K562 (cell line): ENCODE measurements around the gene PIGM. TPM values are rescaled to one million over a fixed set of nuclear protein-coding genes. Genes with fewer than 3 reads are reported as not detected.
A peak's percentile ranks its signal among the peaks of the same experiment; 100 is the strongest.

Experiments
- BCOR ChIP-seq: fragments of 450-650 bp; IDR thresholded peaks from 2 replicates; pipeline ENCODE4 v1.6.1; 2016
- BRCA1 ChIP-seq, 2 experiments: fragments of 450-650 bp in 1 of 2; sonication (generic) in 1 of 2; formaldehyde crosslinking in 1 of 2; IDR thresholded peaks; 2 replicates each; pipeline versions ENCODE4 v1.5.0 to v1.6.1; 2017 to 2020; ENCODE audit warnings: mild to moderate bottlenecking in 1 of 2, missing genetic modification reagents in 1 of 2
- DNMT1 ChIP-seq: fragments of 450-650 bp; IDR thresholded peaks from 2 replicates; pipeline ENCODE4 v1.6.1; 2016; ENCODE audit warnings: antibody characterized with exemption, mild to moderate bottlenecking
- DPF2 ChIP-seq: fragments of 450-650 bp; IDR thresholded peaks from 2 replicates; pipeline ENCODE4 v1.6.1; 2016
- EP400 ChIP-seq: fragments of 450-650 bp; IDR thresholded peaks from 2 replicates; pipeline ENCODE4 v1.6.1; 2017; ENCODE audit warnings: antibody characterized with exemption, mild to moderate bottlenecking, moderate library complexity
- FOSL1 ChIP-seq: fragments of 200-800 bp; sonication (Bioruptor generic); conservative IDR thresholded peaks from 2 replicates; pipeline ENCODE4 v1.6.1; 2016; ENCODE audit warnings: missing genetic modification characterization, missing compliant biosample characterization
- HSF4 ChIP-seq: fragments of 250-450 bp; sonication (Bioruptor Pico); IDR thresholded peaks from 2 replicates; pipeline ENCODE4 v2.1.2; 2022; ENCODE audit warnings: mild to moderate bottlenecking, moderate library complexity, borderline replicate concordance
- IRF2 ChIP-seq: sonication (generic); formaldehyde crosslinking; IDR thresholded peaks from 2 replicates; pipeline ENCODE4 v1.8.1; 2022; ENCODE audit warnings: mild to moderate bottlenecking, missing genetic modification reagents
- MAFF ChIP-seq: IDR thresholded peaks from 2 replicates; pipeline ENCODE4 v1.6.1; 2012; ENCODE audit warnings: low read length, improper control_type of control experiment
- NCOA1 ChIP-seq: fragments of 450-650 bp; IDR thresholded peaks from 2 replicates; pipeline ENCODE4 v1.6.1; 2016; ENCODE audit warnings: low read depth
- PRPF4 ChIP-seq: fragments of 200-400 bp; formaldehyde crosslinking; IDR thresholded peaks from one replicate; pipeline ENCODE4 v1.6.1; 2017; ENCODE audit warnings: low read length, low read depth, mild to moderate bottlenecking; ENCODE audit not compliant: insufficient read depth, poor library complexity, severe bottlenecking
- RB1 ChIP-seq: fragments of 450-650 bp; IDR thresholded peaks from 2 replicates; pipeline ENCODE4 v1.6.1; 2017; ENCODE audit warnings: low read depth, mild to moderate bottlenecking
- polyA plus RNA-seq, 8 experiments: library from polyadenylated mRNA; depleted of rRNA in 4 of 8; stranded (reverse) in 5 of 8; unstranded in 3 of 8; fragments of >200 nt; fragmentation: Nextera tagmentation in 2 of 8; fragmentation: Illumina TruSeq in 1 of 8; extraction: Ambion mirVana in 2 of 8; extraction: Trizol in 1 of 8; gene quantifications; 2 replicates each; pipeline versions ENCODE4 v1.2.1 to v1.2.3, GENCODE V29; 2011 to 2014; ENCODE audit warnings: inconsistent platforms in 1 of 8, missing spikeins in 1 of 8
- total RNA-seq, 7 experiments: library from RNA; depleted of rRNA in 6 of 7; stranded (reverse); fragments of >200 nt in 6 of 7; fragmentation: Illumina TruSeq in 2 of 7; extraction: Trizol in 2 of 7; gene quantifications; 2 replicates each; pipeline versions ENCODE4 v1.2.1 to v1.2.3, GENCODE V29; 2011 to 2021; ENCODE audit warnings: low replicate concordance in 1 of 7
- TF ChIP-seq, protein P1 (sequence below): sonication (generic); formaldehyde crosslinking; IDR thresholded peaks from 2 replicates; pipeline ENCODE4 v1.8.1; 2023; ENCODE audit warnings: mild to moderate bottlenecking, missing genetic modification reagents, moderate library complexity

PIGM gene
- total and polyA plus RNA-seq, 9 of the 15 experiments (the other 6 are each of a cell fraction or from before 2014, with no cell fraction given), result 2.6 to 6.7 (median 4.3) TPM

DNA sequence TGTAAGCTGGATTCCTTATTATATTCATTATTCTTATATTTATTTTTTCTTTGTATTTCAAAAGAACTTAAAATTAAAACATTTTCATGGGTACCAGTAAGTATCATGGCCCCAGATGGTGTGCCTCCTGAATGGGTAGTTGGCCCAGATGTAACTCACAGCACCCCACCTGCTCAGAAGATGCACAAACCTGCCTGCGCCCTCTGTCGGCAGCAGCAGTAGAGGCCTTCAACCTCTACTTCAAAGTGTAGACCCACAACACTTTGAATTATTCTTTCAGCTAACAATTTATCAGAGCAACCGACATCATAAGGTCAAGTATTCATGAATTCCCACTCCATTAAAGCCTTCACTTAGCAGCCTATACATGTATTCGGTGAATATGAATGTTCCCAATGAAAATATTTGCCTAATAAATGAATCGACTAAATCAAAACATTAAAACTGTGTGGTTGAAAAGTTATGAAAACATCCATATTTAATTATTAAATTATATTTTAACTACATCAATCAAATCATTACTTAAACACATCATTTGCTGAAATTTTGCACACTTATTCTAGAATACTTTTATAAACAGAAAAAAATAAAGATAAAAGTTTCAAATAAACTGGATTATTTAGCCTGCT is 25.4 kb downstream of the PIGM start (continued):
- TF ChIP-seq HSF4 (CRISPR knock-in tag) (no peak), PRPF4 (no peak), EP400 (no peak), BRCA1 (IDR thresholded peaks at IDR 0.05) (no peak), BRCA1 (CRISPR knock-in tag; IDR thresholded peaks at IDR 0.05) (no peak), MAFF (no peak), DNMT1 (no peak), FOSL1 (no peak), BCOR (no peak), IRF2 (no peak), DPF2 (no peak), NCOA1 (no peak), RB1 (peak; percentile 23; the same call in 1 of the 2 replicates)
- TF ChIP-seq, protein P1, sequence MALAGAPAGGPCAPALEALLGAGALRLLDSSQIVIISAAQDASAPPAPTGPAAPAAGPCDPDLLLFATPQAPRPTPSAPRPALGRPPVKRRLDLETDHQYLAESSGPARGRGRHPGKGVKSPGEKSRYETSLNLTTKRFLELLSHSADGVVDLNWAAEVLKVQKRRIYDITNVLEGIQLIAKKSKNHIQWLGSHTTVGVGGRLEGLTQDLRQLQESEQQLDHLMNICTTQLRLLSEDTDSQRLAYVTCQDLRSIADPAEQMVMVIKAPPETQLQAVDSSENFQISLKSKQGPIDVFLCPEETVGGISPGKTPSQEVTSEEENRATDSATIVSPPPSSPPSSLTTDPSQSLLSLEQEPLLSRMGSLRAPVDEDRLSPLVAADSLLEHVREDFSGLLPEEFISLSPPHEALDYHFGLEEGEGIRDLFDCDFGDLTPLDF (CRISPR knock-in tag), result no peak
